Endothelial cell of umbilical vein (primary cell): ENCODE measurements around the gene UIMC1. TPM values are rescaled to one million over a fixed set of nuclear protein-coding genes. Genes with fewer than 3 reads are reported as not detected.
"Not testable (repeated sequence)": the region's sequence is repeated elsewhere in the genome, so short reads cannot be mapped to it uniquely, and the experiment has no call there.

ENCODE experiments used
- BruUV-seq: library from RNA; stranded (reverse); fragments of 400-500 nt; replicated peaks from 2 replicates; lab custom pipeline; 2021; lab: Mats Ljungman, UMichigan
- CTCF ChIA-PET: fragments of 300-600, 350-600 bp; sonication (Branson Sonifier 250); formaldehyde crosslinking; loops from one replicate; lab custom pipeline; 2021; ENCODE audit warnings: antibody characterized with exemption, inconsistent platforms; lab: Charles Lee
- POLR2A ChIA-PET: fragments of 300-600, 350-600 bp; sonication (Branson Sonifier 250); formaldehyde crosslinking; loops from one replicate; lab custom pipeline; 2021; ENCODE audit warnings: antibody characterized with exemption, inconsistent platforms; lab: Charles Lee
- DNase-seq: peaks from one replicate; pipeline ENCODE4 v3.0.0-alpha.2; 2011; ENCODE audit warnings: low read depth, low spot score
- FAIRE-seq: peaks from 2 replicates; lab custom pipeline; 2011; peaks lifted over from hg19 to GRCh38; lab: Jason Lieb, UNC
- H2AFZ ChIP-seq: 2 replicates; pipeline ENCODE4 v1.6.0; 2012; ENCODE audit warnings: low read depth, low read length, control low read depth, inconsistent platforms
- H3K27ac ChIP-seq: 2 replicates; pipeline ENCODE4 v1.5.1; 2011; ENCODE audit warnings: low read depth, mild to moderate bottlenecking, control low read depth, low read length, moderate library complexity; ENCODE audit not compliant: insufficient read depth
- H3K27me3 ChIP-seq, 2 experiments: 2 replicates each; pipeline versions ENCODE4 v1.6.0 to v1.6.1; 2011; ENCODE audit warnings: low read length in 2 of 2, mixed read lengths in 1 of 2; ENCODE audit not compliant: control insufficient read depth in 2 of 2, insufficient read depth in 2 of 2
- H3K36me3 ChIP-seq, 2 experiments: 2 replicates in 1 of 2; 3 replicates in 1 of 2; pipeline ENCODE4 v1.5.1; 2011; ENCODE audit warnings: low read length in 2 of 2, mild to moderate bottlenecking in 1 of 2, moderate library complexity in 1 of 2; ENCODE audit not compliant: control insufficient read depth in 2 of 2, insufficient read depth in 2 of 2; ENCODE audit errors: extremely low read depth in 1 of 2
- H3K4me1 ChIP-seq: 3 replicates; pipeline ENCODE4 v1.5.1; 2011; ENCODE audit warnings: mild to moderate bottlenecking, low read length; ENCODE audit not compliant: control insufficient read depth, insufficient read depth; ENCODE audit errors: extremely low read depth
- H3K4me2 ChIP-seq: 2 replicates; pipeline ENCODE4 v1.6.1; 2011; ENCODE audit warnings: low read length, control low read depth, mixed read lengths; ENCODE audit not compliant: insufficient read depth
- H3K4me3 ChIP-seq, 3 experiments: fragments of 200-600 bp in 1 of 3; sonication (generic), shearing (Covaris generic) in 1 of 3; replicated peaks in 1 of 3; 2 replicates each; pipeline ENCODE4 v1.5.1; 2011 to 2016; ENCODE audit warnings: control low read depth in 3 of 3, low read length in 3 of 3, mild to moderate bottlenecking in 2 of 3, inconsistent platforms in 1 of 3, low read depth in 1 of 3, moderate library complexity in 1 of 3; ENCODE audit not compliant: insufficient read depth in 1 of 3
- H3K79me2 ChIP-seq: 2 replicates; pipeline ENCODE4 v1.6.0; 2012; ENCODE audit warnings: low read length, inconsistent platforms; ENCODE audit not compliant: control insufficient read depth, insufficient read depth
- H3K9ac ChIP-seq: replicated peaks from 2 replicates; pipeline ENCODE3; 2011; ENCODE audit warnings: low read length, control low read depth; ENCODE audit not compliant: insufficient read depth; ENCODE audit errors: extremely low read depth
- H3K9me1 ChIP-seq: replicated peaks from 3 replicates; pipeline ENCODE4 v1.6.0; 2011; ENCODE audit warnings: mild to moderate bottlenecking, low read length; ENCODE audit not compliant: control insufficient read depth, insufficient read depth; ENCODE audit errors: extremely low read depth
- H3K9me3 ChIP-seq: replicated peaks from 2 replicates; pipeline ENCODE4 v1.5.1; 2012; ENCODE audit warnings: low read length, inconsistent platforms; ENCODE audit not compliant: control insufficient read depth, insufficient read depth
- H4K20me1 ChIP-seq: replicated peaks from 2 replicates; pipeline ENCODE3; 2011; ENCODE audit warnings: mild to moderate bottlenecking, low read length; ENCODE audit not compliant: control insufficient read depth, insufficient read depth; ENCODE audit errors: extremely low read depth
- dilution Hi-C: fragments of 300-500 bp; cut with MboI; formaldehyde crosslinking; loops from one replicate; pipeline ENCODE4 v1.15.0; 2019; ENCODE audit warnings: low sequenced_read_pairs; ENCODE audit not compliant: extremely low pct_ligation_motif_present
- intact Hi-C: fragments of 100-400 bp; cut with micrococcal nuclease; formaldehyde crosslinking; loops from one replicate; pipeline ENCODE4 v1.10.0; 2022
- polyA plus RNA-seq, 4 experiments: library from polyadenylated mRNA; depleted of rRNA in 3 of 4; stranded (reverse) in 3 of 4; unstranded in 1 of 4; fragments of >200 nt; gene quantifications; 2 replicates each; pipeline versions ENCODE4 v1.2.1 to v1.2.3, GENCODE V29; 2011 to 2012; ENCODE audit warnings: missing spikeins in 1 of 4
- total RNA-seq: library from RNA; stranded (reverse); gene quantifications from 2 replicates; pipeline ENCODE4 v1.2.3, GENCODE V29; 2021

Gene UIMC1
- total and polyA plus RNA-seq, 2 donors (not counting 3 experiments of a cell fraction or from before 2014, with no cell fraction given), result 17.2 to 60.1 TPM

DNA sequence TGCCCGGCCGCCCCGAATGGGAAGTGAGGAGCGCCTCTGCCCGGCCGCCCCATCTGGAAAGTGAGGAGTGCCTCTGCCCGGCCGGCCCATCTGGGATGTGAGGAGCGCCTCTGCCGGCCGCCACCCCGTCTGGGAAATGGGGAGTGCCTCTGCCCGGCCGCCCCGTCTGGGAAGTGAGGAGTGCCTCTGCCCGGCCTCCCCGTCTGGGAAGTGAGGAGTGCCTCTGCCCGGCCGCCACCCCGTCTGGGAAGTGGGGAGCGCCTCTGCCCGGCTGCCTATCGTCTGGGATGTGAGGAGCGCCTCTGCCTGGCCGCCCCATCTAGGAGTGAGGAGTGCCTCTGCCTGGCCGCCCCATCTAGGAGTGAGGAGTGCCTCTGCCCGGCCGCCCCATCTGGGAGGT lies 22.4 kb downstream of the UIMC1 start:
- H3K9me1 ChIP-seq, H3K27me3 ChIP-seq, BruUV-seq, H3K4me2 ChIP-seq, H4K20me1 ChIP-seq, intact Hi-C loops, H2AFZ ChIP-seq, CTCF ChIA-PET, DNase-seq, H3K4me3 ChIP-seq, POLR2A ChIA-PET, FAIRE-seq, H3K9ac ChIP-seq, H3K27ac ChIP-seq, H3K4me1 ChIP-seq, dilution Hi-C loops, H3K9me3 ChIP-seq: not testable (repeated sequence)
- Histone ChIP-seq H3K36me3 (peaks cover 9 to 12% of the 10 kb centered on the region in 2 experiments), H3K79me2 (peaks cover 52% of the 10 kb centered on the region)

DNA sequence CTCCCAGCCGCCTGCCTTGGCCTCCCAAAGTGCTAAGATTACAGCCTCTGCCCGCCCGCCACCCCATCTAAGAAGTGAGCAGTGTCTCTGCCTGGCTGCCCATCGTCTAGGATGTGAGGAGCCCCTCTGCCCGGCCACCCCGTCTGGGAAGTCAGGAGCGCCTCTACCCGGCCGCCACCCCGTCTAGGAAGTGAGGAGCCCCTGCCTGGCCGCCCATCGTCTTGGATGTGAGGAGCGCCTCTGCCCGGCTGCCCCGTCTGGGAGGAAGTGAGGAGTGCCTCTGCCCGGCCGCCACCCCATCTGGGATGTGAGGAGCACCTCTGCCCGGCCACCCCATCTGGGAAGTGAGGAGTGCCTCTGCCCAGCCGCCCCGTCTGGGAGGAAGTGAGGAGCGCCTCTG lies 23.0 kb downstream of the UIMC1 start:
- FAIRE-seq, dilution Hi-C loops, H3K4me1 ChIP-seq, H3K27me3 ChIP-seq, H2AFZ ChIP-seq, intact Hi-C loops, DNase-seq, H4K20me1 ChIP-seq, H3K9ac ChIP-seq, CTCF ChIA-PET, H3K9me1 ChIP-seq, H3K9me3 ChIP-seq, POLR2A ChIA-PET, H3K27ac ChIP-seq, BruUV-seq, H3K4me2 ChIP-seq, H3K4me3 ChIP-seq: not testable (repeated sequence)
- H3K36me3 ChIP-seq, result peaks cover 9 to 12% of the 10 kb centered on the region in 2 experiments
- peaks cover 52% of the 10 kb centered on the region for H3K79me2 ChIP-seq

DNA sequence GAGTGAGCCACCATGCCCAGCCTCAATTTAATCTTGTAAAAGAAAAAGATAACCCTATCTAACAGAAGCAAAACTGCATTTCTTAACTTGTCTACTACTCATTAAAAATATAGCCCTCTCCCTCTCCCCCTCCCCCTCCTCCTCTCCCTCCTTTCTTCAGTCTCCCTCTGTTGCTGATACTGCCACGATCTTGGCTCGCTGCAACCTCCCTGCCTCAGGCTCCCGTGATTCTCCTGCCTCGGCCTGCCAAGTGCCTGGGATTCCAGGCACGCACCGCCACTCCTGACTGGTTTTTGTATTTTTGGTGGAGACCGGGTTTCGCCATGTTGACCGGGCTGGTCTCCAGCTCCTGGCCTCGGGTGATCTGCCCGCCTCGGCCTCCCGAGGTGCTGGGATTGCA lies 23.5 kb downstream of the UIMC1 start:
- POLR2A ChIA-PET, H3K27ac ChIP-seq, H2AFZ ChIP-seq, H4K20me1 ChIP-seq, DNase-seq, intact Hi-C loops, BruUV-seq, H3K4me3 ChIP-seq, H3K27me3 ChIP-seq, H3K9ac ChIP-seq, H3K4me2 ChIP-seq, FAIRE-seq, dilution Hi-C loops, H3K4me1 ChIP-seq, CTCF ChIA-PET, H3K9me3 ChIP-seq, H3K9me1 ChIP-seq: not testable (repeated sequence)
- peaks cover 47% of the 10 kb centered on the region for H3K79me2 ChIP-seq
- H3K36me3 ChIP-seq, result peaks cover 9 to 12% of the 10 kb centered on the region in 2 experiments
